ENCODE results near the gene HSF4.
"Not testable (repeated sequence)": the region's sequence is repeated elsewhere in the genome, so short reads cannot be mapped to it uniquely, and the experiment has no call there.

The HSF4 gene, protein sequence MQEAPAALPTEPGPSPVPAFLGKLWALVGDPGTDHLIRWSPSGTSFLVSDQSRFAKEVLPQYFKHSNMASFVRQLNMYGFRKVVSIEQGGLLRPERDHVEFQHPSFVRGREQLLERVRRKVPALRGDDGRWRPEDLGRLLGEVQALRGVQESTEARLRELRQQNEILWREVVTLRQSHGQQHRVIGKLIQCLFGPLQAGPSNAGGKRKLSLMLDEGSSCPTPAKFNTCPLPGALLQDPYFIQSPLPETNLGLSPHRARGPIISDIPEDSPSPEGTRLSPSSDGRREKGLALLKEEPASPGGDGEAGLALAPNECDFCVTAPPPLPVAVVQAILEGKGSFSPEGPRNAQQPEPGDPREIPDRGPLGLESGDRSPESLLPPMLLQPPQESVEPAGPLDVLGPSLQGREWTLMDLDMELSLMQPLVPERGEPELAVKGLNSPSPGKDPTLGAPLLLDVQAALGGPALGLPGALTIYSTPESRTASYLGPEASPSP

DNA sequence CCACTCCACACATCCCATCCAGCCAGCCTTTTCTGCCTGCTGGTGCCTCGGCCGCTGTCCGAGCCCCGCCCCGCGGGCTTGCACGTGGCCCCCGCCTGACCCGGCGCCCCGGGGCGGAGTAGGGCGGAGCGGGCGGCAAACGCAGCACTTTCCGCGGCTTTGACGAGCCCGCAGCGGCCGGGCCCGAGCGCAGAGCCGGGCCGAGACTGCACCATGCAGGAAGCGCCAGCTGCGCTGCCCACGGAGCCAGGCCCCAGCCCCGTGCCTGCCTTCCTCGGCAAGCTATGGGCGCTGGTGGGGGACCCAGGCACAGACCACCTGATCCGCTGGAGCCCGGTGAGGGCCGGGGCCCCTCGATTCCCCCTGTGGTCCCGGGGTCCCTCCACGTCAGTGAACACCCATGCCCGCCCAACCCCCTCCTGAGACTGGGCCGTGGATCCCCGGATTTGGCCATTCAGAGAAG lies at the start of gene HSF4:
Gene HSF4, plus strand, starts transcription at position 147 of the 463 bp plus-strand sequence. Its CDS starts 67 bp downstream, at position 214.
- no peak for DNase-seq

DNA sequence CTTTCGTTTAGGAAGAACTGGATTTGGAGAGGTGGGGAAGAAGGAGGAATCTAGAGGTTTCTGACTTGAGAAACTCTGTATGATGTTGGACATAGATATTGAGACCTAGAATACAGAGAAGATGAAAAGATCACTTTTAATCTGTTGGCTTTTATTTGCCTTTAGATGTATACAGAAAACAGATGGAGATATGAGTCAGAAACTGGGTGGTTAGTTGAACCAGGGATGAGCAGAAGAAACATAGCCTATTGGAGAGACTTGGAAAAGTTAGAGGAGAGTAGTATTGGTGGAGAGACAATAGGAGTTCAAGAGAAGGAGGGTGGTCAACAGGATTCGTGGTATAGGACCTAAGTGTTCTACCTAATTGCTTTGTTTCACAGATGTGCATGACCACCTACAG lies 49.8 kb upstream of the HSF4 start:
- no peak for DNase-seq

DNA sequence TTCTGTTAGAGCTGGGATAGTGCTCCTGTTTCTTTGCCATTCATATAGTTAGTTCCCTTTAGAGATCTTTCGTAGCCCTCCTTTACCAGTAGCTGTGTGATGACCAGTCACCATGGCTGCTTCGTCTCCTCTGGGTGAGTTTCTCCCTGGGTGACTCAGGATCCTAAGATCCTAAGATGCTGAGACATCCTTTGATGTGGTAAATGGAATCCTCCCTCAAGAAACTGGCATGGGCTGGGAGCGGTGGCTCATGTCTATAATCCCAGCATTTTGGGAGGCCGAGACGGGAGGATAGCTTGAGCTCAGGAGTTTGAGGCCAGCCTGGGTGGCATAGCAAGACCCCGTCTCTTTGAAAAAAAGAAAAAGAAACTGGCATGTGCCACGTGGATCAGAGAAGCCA lies 48.9 kb upstream of the HSF4 start:
- no peak for DNase-seq

DNA sequence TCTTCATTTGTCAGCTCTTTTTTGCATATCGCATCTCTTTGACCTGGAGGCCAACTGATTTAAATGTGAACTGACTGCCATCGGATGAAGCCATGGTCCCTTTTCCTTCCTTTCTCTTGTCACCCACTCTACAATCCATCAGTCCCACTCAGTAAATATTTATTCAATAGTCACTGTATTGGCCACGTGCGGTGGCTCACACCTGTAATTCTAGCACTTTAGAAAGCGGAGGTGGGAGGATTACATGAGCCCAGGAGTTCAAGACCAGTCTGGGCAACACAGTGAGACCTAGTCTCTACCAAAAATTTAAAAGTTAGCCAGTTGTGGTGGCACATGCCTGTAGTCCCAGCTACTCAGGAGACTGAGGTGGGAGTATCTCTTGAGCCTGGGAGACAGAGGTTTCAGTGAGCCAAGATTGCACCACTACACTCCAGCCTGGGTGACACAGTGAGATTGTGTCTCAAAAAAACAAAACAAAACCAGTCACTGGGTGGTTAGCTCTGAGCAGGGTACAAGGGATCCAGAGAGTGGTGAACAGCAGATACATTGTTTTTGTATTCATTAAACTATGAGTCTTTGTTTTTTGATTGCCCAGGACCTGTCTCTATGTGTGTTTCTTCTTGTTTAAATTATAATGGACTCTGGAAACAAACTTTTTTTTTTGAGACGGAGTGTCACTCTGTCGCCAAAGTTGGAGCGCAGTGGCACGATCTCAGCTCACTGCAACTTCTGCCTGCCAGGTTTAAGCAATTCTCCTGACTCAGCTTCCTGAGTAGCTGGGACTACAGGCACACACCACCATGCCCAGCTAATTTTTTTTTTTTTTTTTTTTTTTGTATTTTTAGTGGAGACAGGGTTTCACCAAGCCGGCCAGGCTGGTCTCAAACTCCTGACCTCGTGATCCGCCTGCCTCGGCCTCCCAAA lies 47.9 kb upstream of the HSF4 start:
- no peak for DNase-seq

DNA sequence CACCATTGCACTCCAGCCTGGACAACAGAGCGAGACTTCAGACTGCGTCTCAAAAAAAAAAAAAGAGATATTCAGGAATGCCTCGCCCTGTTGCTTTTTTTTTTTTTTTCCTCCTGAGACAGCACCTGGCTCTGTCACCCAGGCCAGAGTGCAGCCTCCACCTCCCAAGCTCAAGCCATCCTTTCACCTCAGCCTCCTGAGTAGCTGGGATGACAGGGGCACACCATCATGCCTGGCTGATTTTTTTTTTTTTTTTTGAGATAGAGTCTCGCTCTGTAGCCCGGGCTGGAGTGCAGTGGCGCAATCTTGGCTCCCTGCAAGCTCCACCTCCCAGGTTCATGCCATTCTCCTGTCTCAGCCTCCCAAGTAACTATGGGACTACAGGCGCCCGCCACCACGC lies 46.8 kb upstream of the HSF4 start:
- no peak for DNase-seq

DNA sequence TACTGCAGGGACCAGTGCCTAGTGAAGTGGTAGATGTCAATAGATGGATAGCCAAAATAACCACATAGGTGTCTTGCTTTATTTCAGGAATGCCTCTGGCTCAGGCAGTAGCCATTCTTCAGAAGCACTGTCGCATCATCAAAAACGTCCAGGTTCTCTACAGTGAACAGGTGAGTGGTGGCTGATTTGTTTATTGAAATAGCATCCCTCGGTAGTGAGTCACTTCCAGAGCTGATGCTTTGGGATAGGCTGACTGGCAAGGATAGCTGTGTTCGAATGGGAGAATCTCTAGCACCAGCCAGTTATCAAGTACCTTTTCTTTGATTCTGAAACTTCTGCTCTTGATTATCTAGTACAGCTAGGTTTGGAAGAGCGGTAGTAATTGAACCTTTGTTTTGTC lies 44.5 kb upstream of the HSF4 start:
- no peak for DNase-seq

DNA sequence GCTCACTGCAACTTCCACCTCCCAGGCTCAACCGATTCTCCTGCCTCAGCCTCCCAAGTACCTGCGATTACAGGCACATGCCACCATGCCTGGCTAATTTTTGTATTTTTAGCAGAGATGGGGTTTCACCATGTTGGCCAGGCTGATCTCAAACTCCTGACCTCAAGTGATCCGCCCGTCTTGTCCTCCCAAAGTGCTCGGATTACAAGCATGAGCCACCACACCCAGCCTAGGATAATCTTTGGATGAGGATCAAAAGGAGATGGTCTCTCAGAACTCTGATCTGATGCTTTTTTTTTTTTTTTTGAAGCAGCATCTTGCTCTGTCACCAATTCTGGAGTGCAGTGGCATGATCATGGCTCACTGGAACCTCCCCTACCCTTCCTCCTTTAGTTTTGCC lies 41.7 kb upstream of the HSF4 start:
- DNase-seq = not testable (repeated sequence)

DNA sequence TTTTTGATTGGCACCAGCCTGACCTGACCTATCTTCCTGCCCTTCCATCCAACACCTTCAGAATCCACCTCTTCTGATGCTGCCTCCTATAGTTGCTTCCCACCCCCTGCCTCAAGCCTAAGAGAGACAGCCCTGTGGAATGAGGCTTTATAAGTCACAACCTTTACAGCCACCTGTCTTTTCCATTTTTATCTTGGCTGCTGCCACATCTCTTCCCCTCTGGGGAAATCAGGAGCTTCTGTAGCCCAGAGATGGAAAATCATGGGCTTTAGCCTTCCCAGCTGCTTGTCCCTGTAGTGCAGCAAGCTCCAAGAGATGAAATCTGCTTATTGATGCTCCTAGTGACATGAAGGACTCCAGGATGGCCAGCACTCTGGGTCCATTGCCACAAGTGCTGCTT lies 36.1 kb upstream of the HSF4 start:
- DNase-seq = no peak

DNA sequence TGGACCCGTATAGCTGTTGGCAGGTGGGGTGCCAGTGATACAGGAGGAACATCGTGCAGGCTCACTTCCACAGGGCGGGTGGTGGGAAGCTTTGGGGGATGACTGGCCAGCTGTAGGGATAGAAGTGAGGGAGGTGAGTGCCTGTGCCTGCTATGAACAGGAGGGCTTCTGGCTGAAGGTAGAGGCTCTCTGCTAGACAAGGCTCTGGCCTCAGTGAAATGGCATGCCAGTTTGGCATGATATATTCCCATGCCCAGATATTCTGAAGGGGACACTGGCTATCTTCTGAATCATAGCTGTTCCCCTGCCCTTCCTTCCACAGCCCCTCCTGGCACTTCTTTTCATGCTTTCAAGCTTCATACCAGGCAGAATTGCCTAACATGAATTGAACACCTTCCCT lies 35.7 kb upstream of the HSF4 start:
- DNase-seq = no peak

DNA sequence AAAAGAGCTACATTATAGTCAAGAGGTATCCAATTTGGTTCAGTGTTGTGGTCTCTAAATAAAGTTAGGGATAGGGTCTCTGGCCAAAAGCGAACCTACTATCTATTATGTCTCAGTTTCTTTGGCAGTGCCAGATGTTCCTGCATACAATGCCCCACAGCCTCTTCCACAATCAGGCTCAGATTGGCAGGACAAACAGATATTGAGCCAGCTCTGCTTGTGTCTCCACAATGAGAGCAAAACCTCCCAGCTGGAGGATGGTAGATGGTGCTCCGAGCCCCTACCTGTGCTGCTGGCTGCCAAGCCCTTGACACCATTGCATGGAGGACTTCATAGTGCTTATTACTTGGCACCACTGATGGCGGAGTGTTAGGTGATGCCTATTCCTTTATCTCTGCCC lies 35.1 kb upstream of the HSF4 start:
- DNase-seq = no peak

DNA sequence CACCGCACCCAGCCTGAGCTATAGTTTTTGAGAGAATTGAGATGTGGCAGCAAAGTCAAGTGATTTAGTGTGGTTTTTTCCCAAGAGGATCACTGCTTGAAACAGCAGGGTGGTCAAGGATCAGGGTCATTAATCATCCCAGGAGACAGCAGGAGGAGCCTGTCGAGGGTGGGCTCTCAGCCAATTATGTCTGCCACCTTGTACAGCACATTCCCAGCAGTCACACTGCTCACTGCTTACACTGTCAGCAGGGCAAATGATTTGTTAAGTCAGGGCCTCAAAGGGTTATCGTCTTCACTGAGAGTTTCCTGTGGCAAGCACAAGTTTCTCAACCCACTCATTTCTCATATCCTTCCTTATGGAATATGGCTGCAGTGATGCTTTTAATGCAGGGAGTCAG lies 26.9 kb upstream of the HSF4 start:
- no peak for DNase-seq

DNA sequence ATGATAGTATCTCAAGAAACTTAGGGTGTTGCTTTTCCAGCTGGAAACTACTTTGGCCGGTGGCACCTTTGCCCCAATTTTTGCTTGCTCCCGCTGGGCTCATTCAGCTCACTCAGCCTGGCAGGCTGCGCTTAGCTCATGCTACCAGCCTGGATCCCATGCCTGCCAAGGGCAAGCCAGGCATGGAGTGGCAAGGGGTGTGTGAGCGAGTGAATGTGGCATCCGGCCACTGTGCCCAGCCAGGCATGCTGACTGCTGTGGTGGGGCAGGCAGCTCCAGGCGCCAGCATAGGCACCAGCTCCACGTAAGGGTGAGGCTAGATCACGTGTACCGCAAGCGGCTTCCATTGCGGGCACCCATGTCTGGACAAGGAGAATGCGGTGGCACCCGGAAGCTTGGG lies 23.2 kb upstream of the HSF4 start:
- DNase-seq = no peak

DNA sequence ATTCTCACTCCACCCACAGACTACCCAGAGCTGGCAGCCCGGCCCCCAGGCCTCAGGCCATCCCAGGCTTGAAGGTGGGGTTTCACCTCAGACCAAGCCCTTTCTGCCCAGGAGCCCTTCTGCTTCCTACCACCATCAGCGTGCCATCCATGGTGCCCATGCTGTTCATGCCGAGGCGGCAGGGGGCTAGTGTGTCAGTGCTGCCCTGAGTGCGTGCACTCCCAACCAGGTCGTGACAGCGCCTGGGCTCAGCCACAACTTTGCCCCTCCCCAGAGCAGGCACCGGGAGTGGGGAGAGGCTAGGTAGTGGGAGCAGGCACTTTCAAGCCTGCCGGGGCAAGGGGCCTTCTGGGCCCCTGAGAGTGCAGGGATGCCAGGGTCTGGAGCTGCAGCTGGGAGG lies 22.2 kb upstream of the HSF4 start:
- no peak for DNase-seq

DNA sequence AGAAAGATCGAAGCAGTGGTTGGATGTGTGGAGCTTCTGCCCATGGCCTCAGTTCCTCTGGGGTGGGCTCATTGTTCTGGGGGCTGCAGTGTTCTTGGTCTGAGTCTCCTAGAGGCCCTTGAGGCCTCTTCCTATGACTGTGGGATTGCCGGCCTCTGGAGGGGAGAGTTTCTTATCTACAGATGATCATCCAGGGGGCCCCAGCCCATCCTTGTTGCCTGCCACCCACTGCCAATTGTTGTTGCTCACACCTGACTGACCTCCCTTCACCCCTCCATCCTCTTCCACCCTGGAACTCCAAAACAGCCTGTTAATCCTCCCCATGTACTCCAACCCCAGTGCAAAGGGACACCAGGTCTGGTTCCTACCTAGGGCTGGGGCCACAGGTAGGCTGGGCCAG lies 19.6 kb upstream of the HSF4 start:
- DNase-seq = no peak

DNA sequence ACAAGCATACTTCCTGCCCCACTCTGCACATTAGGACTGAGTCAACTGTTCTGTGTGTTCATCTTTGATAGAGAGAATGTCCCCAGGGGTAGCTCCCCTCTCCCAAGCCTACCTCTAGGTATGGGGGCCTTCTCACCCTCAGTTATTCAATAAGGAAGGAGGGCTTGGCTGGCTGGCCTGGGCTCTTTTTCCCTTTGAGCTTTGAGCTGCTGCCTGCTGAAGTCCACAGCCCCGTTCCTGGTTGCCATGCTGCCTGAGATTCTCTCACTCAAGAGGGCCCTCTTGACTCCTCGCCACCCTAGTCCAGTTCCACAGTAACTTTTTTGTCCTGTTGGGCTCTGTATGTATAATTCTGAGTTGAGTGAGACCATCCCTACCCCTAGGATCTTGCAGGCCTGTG lies 18.8 kb upstream of the HSF4 start:
- DNase-seq = no peak

DNA sequence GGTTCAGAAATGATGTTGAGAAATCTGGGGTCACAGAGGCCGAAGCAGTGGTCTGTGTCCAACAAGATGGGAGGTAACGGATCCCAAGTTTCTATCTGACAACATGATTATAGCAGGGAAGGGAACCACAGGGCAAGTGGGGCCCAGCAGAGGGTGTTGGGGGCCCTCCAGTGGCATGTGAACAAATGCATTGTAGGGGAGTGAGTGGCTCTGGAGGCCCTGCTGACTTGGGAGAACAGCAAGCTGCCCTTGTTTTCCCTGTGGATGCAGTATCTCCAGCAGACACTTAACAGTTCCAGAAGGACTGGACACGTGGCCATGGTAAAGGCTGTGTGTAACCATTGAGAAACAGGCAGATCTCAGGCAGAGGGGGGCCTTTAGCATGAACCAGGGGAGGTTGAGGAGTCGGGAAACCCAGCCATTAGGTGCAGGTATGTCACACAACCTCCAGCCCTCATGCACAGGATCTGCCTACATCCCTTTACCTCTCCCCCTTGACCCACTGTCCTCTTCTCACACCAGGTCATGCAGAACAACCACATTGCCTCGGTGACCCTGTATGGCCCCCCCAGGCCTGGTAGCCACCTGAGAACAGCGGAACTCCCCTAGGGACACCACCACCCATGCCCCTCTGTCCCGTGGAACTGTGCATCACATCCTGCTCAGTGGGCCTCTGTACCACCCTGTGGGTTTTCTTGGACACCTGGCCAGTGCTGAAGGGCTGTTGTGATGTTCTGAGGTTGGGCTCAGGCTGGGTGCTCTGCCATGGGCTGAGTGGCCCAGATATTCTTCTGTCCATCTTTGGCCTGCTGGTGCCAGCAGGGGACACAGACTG lies 17.8 kb upstream of the HSF4 start:
- DNase-seq = no peak

DNA sequence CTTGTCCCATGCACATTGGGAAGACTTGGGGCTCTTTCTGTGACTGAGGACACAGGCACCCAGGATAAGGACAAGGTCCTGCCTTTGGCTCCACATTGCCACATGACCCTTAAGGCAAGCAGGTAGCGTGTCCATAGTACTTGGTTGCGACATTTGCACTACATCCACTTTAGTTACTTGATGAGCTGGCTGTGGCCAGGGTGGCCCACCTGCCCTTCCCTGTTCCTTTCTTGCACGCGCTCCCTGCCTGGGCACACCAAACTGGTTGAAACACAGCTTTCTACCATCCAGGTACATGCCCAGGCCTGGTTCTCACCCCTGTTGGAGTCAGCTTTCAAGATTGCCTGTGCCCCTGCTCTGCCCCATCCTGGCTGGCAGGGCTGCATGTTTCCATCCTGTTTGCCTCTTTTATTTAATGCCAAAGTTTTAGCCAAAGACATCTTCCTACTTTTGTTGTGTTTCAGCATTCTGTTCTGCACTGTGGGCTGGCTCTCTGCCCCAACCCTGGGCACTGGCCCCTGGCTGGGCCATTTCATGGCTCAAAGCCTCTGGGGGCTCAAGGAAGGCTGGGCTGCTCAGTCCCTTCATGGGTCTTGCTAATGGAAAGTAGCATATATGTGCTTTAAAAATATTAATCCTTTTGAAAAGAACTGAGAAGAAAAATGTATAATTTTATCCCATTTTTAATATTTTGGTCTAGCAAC lies 17.0 kb upstream of the HSF4 start:
- DNase-seq = no peak

DNA sequence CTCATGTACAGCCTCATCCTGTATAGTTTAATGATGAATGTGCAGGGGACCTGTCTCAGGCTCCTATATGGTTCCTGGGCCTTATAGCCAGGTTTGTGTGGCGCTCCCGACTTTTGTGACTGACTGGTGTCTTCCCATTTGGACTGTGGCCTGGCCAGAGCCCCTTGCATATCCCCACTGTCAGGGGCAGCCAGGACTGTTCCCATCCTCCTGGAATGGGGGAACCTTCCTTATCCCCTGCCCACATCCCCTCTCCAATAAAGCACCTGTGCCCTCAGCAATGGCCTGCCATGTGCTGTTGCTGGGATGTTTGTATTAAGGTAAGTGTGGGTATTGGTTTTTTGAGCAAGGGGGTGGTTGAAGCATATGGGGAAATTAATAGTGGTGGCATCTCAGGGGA lies 16.3 kb upstream of the HSF4 start:
- no peak for DNase-seq

DNA sequence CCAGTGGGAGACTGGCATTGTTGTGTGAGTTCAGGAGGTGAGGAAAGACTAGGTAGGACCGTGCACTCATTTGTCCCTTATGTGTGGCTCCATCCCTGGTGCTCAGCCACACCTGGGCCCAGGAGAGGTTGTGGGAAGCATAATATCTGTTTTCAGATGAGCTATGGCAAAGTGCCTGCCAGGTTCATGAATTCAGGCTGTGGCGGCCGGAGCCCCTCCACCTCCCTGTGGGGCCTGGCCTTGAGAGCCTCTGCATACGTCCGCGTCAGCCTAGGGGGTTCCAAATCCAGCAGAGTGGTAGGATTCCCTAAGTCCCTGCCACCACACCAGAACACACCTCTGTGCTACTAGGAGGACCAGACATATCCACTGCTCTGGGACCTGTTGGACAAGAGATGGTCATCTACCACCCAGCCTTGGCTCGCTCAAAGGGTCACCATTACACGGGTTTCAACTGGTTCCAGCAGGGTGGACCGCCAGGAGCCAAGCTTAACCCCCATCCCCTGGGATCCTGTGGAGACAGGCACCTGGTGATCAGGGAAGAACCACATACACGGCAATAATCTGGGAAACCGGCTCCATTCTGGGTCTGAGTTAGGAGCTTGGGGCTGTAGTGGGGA lies 15.8 kb upstream of the HSF4 start:
- DNase-seq = no peak

DNA sequence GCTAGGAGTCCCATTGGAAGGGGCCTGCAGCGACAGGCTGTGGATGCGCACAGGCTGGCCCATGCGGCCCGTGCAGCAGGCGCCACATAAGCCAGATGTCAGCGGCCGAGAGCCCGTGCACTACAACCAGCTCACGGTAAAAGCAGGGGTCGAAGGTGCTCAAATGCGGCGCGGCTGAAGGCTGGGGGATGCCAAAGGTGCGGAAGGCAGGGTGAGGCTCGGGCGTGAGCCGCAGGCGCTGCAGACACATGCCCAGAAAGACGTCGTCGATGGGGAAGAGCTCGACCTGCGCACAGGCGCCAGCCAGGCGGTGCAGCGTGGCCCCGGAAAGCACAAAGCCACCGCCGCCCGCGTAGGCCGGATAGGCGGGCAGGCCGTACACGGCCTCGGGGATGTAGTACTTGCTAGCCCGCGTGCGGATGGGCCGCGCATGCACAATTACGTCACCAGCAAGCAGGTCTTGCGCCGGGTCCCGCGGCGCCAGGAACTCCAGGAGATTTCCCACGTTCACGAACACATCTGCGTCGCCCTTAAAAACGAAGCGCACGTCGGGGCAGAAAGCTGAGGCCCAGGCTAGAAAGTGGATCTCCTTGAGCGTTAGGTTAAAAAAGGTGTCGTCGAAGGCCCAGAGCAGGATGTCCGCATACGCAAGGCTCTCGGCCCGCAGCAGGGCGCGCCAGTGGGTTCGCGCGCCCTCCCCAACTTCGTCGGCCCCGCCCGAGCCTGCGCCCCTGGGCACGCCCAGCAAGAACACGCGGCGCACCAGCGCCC lies 15.1 kb upstream of the HSF4 start:
- no peak for DNase-seq
